ENCODE results near the gene TSHZ1.

Gene TSHZ1

GRCh38 chr18:75208155-75208835 is 2.3 kb upstream of the TSHZ1 start:
- peak; percentile 16 for DNase-seq

- no peak for DNase-seq
Observed at GRCh38 chr18:75208836-75209128, 1.8 kb upstream of the TSHZ1 start.

- DNase-seq, result peak; percentile 71
Observed at GRCh38 chr18:75209129-75209950, 1.3 kb upstream of the TSHZ1 start, which contains the start of gene PTGR3. Gene PTGR3, minus strand, starts transcription at chr18:75209139. Its CDS starts 81 bp downstream, at chr18:75209058.

- DNase-seq, result no peak
Observed at GRCh38 chr18:75209951-75210258, 692 bp upstream of the TSHZ1 start.

GRCh38 chr18:75211002-75211621 is 515 bp downstream of the TSHZ1 start:
- DNase-seq, result peak; percentile 15

GRCh38 chr18:75211626-75211952 is 992 bp downstream of the TSHZ1 start:
- DNase-seq, result no peak

GRCh38 chr18:75211953-75212750 is 1.6 kb downstream of the TSHZ1 start:
- DNase-seq, result no peak

GRCh38 chr18:75212751-75213090 is 2.1 kb downstream of the TSHZ1 start:
- no peak for DNase-seq

- DNase-seq, result no peak
Observed at GRCh38 chr18:75213611-75214331, 3.2 kb downstream of the TSHZ1 start.

- DNase-seq, result no peak
Observed at GRCh38 chr18:75214332-75214690, 3.7 kb downstream of the TSHZ1 start.

GRCh38 chr18:75214766-75215510 is 4.3 kb downstream of the TSHZ1 start:
- DNase-seq, result no peak

GRCh38 chr18:75215663-75216062 is 5.1 kb downstream of the TSHZ1 start:
- no peak for DNase-seq

GRCh38 chr18:75216212-75216910 is 5.8 kb downstream of the TSHZ1 start:
- no peak for DNase-seq

- no peak for DNase-seq
Observed at GRCh38 chr18:75216911-75217689, 6.5 kb downstream of the TSHZ1 start.

- no peak for DNase-seq
Observed at GRCh38 chr18:75218065-75218923, 7.7 kb downstream of the TSHZ1 start.

- no peak for DNase-seq
Observed at GRCh38 chr18:75219745-75220375, 9.3 kb downstream of the TSHZ1 start.

- DNase-seq, result no peak
Observed at GRCh38 chr18:75220551-75221355, 10.2 kb downstream of the TSHZ1 start.

GRCh38 chr18:75221397-75221796 is 10.8 kb downstream of the TSHZ1 start:
- no peak for DNase-seq

Measured in activated effector memory CD4-positive, alpha-beta T cell treated with Interleukin-2 at 50 U/mL for 16 hours (primary cell).